Activated T-cell treated with anti-CD3 and anti-CD28 coated beads, Interleukin-2, amount 50 U/mL, for 24 hours (primary cell): ENCODE data around the gene MACROD2.

Source experiments
- DNase-seq: peaks from one replicate; pipeline ENCODE4 v3.0.0-alpha.2; 2020
- H3K27ac Mint-ChIP-seq: 2 replicates; pipeline ENCODE4 v1.8.0; 2020; ENCODE audit warnings: mild to moderate bottlenecking, mixed read lengths
- H3K27me3 Mint-ChIP-seq: 2 replicates; pipeline ENCODE4 v1.8.0; 2020; ENCODE audit warnings: mixed read lengths
- H3K36me3 Mint-ChIP-seq: 2 replicates; pipeline ENCODE4 v1.8.0; 2020; ENCODE audit warnings: low read depth, mixed read lengths
- H3K4me1 Mint-ChIP-seq: 2 replicates; pipeline ENCODE4 v1.8.0; 2020; ENCODE audit warnings: low read depth, mixed read lengths
- H3K4me3 Mint-ChIP-seq: 2 replicates; pipeline ENCODE4 v1.8.0; 2020; ENCODE audit warnings: mild to moderate bottlenecking, moderate library complexity, mixed read lengths
- H3K9me3 Mint-ChIP-seq: 2 replicates; pipeline ENCODE4 v1.8.0; 2020; ENCODE audit warnings: mixed read lengths

Gene MACROD2

DNA sequence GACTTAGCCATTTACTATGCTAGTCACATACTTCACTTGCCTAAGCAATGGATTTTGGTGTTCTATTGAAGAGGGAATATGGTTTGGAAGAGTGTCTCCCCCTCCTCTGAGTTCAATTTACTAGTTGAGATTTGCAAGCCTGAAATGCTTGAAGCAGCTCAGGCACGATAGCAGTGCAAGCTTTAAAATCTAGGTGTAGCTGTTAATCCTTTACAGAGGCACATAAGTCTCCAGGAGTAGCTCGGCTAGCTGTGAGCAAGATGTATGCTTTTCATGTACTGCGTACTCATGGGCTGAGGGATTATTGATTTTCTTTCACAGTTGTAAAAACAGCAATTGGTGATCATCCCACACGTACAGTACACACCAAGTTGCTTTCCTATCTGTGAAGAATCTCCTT, 341.4 kb downstream of the MACROD2 start:
- no peak for DNase-seq
- Mint-ChIP-seq H3K36me3 (no peaks in the 10 kb centered on the region), H3K27ac (no peak overlapping the region), H3K4me3 (no peak overlapping the region), H3K9me3 (peaks cover 7% of the 10 kb centered on the region), H3K27me3 (no peaks in the 10 kb centered on the region), H3K4me1 (no peaks in the 10 kb centered on the region)

DNA sequence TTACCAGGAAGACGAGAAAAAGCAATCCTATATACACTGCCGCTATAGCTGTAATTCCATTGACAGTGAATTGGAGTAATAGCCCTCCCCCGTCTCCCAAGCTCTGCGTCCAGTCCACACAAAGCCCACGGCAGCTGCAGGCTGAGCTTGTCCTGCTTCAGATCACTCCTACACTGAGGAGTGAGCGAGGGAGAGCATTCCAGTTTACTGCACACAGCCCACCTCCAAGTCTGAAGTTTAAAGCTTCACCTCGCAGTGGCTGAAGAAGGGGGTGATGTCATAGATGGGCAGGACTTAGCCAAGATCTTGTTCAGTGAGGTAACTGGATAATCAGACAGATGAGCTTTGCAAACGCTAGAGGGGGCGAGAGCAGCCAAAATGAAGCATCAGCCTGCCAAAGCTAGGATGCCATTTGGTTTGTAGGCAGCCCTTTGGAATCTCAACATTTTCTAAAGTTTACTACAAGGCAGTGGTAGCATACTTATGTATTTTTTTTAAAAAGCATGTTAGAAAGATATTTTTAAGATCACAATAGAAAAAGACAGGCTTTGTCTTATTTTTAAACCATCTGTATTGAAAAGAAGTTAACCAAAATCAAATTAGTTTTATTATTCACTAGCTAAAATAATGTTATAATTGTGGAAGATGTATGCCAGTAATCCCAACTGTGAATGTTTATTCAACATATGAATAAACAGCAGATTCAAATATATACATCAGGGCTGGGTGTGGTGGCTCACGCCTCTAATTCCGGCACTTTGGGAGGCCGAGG, 342.3 kb downstream of the MACROD2 start, which contains the start of gene FLRT3:
FLRT3 (minus strand) TSS at position 213 of the 772 bp plus-strand sequence. CDS start 10,106 bp downstream, outside the sequence.
- no peaks in the 10 kb centered on the region for H3K27me3 Mint-ChIP-seq
- peaks cover 7% of the 10 kb centered on the region for H3K9me3 Mint-ChIP-seq
- H3K27ac Mint-ChIP-seq: no peak within 1 kb of the TSS
- no peak within 1 kb of the TSS for H3K4me3 Mint-ChIP-seq
- no peaks in the 10 kb centered on the region for H3K4me1 Mint-ChIP-seq
- DNase-seq: no peak
- no peaks in the 10 kb centered on the region for H3K36me3 Mint-ChIP-seq

DNA sequence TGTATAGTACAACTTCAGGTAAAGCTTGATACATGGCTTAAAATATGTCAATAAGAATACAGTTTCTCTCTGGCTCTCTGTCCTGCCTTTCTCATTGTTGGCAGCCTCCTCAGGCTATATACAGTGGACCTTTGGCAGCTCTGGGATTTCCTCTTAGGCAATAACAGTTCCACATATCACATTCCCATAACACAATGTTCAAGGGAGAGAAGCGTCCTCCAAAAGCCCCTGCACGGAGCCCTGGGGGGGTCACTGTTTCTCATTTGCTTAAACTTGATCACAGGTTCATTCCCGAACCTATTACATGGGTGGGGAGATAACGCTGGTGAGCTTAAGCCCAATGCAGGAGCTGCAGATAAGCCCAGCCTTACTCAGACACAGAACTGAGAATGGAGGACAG, 346.5 kb downstream of the MACROD2 start:
- peaks cover 8% of the 10 kb centered on the region for H3K9me3 Mint-ChIP-seq
- H3K27me3 Mint-ChIP-seq: no peaks in the 10 kb centered on the region
- no peak for DNase-seq
- H3K27ac Mint-ChIP-seq: no peak overlapping the region
- no peaks in the 10 kb centered on the region for H3K36me3 Mint-ChIP-seq
- no peak overlapping the region for H3K4me3 Mint-ChIP-seq
- H3K4me1 Mint-ChIP-seq: no peaks in the 10 kb centered on the region

DNA sequence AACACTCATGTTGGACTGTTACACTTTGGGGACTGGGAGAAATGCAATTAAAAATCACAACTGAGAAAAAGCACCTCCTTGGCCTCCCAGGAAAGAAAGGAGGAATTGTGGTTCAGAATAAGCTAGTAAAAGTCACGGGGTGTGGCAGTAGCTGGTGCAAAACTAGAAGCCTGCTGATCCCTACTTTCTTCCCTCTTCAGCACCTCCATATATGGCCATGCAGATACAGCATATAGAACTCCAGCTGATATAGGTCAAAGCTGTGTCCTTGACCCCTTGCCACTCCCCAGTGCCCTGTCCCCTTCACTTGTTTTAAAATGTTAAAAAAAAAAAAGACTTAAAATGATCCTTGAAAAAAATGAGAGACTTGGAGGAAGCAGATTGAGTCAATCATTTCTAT, 347.6 kb downstream of the MACROD2 start:
- Mint-ChIP-seq H3K4me3 (no peak overlapping the region), H3K27me3 (no peaks in the 10 kb centered on the region), H3K4me1 (no peaks in the 10 kb centered on the region), H3K9me3 (peaks cover 9% of the 10 kb centered on the region), H3K27ac (no peak overlapping the region), H3K36me3 (no peaks in the 10 kb centered on the region)
- DNase-seq: no peak

DNA sequence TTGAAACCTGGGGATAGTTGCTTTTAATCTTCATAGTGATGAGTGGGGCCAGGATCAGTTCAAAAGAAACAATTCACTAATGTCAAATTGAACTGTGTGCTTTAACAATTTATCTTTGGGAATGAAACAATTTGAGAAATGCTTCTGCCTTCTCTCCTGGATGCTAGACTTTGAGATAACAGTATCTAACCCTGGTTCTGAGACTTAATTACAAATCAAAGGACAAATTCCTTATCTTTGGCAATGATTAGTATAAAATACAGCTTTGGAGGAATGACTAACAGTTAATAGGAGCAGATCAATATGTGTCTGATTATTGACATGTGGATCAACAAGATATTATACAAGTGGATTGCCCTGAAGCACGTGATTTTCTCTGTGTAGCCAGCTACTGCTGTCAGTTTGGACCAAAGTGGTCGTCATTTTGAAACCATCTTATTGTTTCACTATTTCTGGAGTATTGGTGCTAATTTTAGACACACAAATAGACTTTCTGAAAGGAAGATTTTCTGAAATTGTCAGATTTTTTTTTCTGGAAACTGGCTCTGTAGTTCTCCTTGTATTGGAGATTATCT, 348.3 kb downstream of the MACROD2 start:
- Mint-ChIP-seq H3K27ac (no peak overlapping the region), H3K27me3 (no peaks in the 10 kb centered on the region), H3K4me3 (no peak overlapping the region), H3K36me3 (no peaks in the 10 kb centered on the region), H3K9me3 (peaks cover 9% of the 10 kb centered on the region), H3K4me1 (no peaks in the 10 kb centered on the region)
- DNase-seq: no peak

DNA sequence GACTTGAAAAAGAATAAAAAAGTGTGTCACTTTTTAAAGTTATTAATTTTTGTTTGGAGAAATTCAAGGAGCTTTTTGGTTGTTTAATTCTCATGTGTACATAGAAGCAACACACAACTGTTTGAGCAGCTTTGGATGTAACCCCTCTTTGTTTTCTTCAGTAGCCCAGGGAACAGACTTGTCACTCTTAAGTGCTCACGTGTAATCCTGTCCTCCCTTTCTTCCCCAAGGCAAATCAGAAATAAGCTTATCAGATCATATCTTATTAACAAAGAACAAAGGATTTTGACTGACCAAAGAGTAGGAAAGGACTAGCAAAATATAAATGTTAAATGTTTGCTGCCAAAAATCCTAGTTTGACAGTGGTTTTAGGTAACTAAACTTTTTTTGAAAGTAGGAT, 349.4 kb downstream of the MACROD2 start:
- no peaks in the 10 kb centered on the region for H3K4me1 Mint-ChIP-seq
- peaks cover 9% of the 10 kb centered on the region for H3K9me3 Mint-ChIP-seq
- no peak for DNase-seq
- H3K27ac Mint-ChIP-seq: no peak overlapping the region
- H3K4me3 Mint-ChIP-seq: no peak overlapping the region
- H3K36me3 Mint-ChIP-seq: no peaks in the 10 kb centered on the region
- no peaks in the 10 kb centered on the region for H3K27me3 Mint-ChIP-seq

DNA sequence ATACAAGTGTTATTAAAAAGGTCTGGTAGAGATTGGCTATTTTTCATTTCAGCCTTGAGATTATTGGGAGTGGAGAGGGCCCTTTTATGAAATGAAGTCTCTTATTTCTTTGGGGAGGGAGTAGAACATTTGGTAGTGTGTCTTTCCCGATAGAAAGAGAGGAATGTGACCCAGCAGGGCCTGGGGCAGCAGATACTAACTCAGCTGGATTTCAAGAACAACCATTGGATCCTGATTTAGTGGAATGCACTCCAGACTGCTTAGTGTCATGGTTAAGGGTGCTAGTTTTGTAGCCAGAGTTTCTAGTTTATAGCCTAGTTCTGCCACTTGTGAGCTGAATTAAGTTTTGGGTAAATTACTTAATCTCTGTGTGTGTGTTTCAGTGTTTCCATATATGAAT, 360.5 kb downstream of the MACROD2 start:
- Mint-ChIP-seq H3K27me3 (no peaks in the 10 kb centered on the region), H3K4me3 (no peak overlapping the region), H3K4me1 (no peaks in the 10 kb centered on the region), H3K9me3 (peaks cover 8% of the 10 kb centered on the region), H3K27ac (no peak overlapping the region), H3K36me3 (no peaks in the 10 kb centered on the region)
- no peak for DNase-seq

DNA sequence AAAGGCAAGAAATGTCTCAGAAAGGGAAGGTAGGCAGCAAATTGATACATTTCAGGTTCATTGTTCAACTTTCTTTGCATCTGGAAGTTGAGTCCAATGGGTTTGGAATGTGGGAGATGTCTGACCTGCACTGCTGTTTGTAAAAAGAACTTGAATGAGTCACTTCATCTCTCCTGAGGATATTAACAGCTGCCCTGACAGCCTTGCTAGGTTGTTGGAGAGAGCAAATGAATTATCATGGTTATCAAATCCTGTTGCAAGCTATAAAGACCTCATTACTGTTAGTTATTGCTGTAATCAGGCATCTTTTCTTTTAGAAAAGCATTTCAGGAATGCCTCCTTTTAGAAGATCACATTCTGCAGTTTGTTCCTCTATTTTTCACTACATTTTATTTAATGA, 365.1 kb downstream of the MACROD2 start:
- no peaks in the 10 kb centered on the region for H3K4me1 Mint-ChIP-seq
- no peak for DNase-seq
- H3K9me3 Mint-ChIP-seq: peaks cover 18% of the 10 kb centered on the region
- H3K36me3 Mint-ChIP-seq: no peaks in the 10 kb centered on the region
- H3K4me3 Mint-ChIP-seq: no peak overlapping the region
- no peaks in the 10 kb centered on the region for H3K27me3 Mint-ChIP-seq
- H3K27ac Mint-ChIP-seq: no peak overlapping the region

DNA sequence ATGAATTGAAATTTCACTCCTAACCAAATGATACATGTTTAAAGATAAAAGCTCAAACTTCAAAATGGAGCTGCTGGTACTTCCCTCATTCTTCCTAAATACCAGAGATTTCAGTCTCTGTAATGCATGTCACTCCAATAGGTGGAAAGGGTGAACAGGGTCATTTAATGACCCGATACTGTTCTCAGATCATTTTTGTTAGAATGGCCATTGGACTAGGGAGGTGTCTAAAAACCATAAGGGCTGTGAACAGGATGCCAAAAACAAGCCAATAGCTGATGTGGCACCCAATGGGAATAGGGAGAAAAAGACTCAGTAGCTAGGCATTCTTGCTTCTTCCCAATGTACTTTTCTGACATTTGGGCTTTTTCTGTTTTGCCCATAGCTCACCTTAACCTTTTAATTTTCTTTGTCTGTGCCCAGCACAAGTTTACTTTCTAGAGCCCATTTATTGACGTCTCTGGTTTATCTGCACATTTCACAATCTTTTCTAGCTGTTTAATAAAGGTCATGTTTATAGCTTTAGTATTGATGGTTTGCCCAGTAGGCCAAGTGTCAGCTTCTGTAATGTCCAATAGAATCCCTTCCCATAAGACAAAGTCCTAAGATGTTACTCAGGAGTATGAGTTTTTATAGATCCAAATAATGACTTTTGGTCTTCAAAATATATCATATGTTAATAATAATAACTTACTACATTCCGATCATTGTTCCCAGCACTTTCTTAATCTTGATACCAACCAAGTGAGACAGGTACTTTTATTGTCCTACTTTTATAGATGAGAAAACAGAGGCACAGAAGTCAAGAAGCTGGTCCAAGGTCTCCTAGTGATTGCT, 366.4 kb downstream of the MACROD2 start:
- no peaks in the 10 kb centered on the region for H3K36me3 Mint-ChIP-seq
- no peaks in the 10 kb centered on the region for H3K4me1 Mint-ChIP-seq
- H3K27me3 Mint-ChIP-seq: no peaks in the 10 kb centered on the region
- peaks cover 22% of the 10 kb centered on the region for H3K9me3 Mint-ChIP-seq
- H3K4me3 Mint-ChIP-seq: no peak overlapping the region
- no peak for DNase-seq
- H3K27ac Mint-ChIP-seq: no peak overlapping the region

DNA sequence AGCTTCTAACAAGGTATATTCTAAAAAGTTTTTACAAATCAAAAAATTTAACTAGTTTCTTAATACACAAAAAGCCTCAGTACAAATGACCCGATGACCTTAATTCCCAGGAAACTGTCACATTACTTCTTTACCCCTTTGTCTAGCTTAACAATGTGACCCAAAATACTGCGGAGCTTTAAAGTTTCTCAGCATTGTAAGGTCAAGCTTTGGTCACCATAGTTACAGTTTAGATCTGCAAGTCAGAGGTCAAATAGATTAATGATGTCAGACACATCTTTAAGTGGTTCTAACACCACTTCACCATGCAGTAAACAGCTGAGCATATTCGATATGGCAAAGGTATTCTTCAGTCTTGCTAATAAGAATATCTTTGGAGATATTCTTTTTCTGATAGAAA, 378.9 kb downstream of the MACROD2 start:
- no peaks in the 10 kb centered on the region for H3K27me3 Mint-ChIP-seq
- H3K4me3 Mint-ChIP-seq: no peak overlapping the region
- H3K4me1 Mint-ChIP-seq: no peaks in the 10 kb centered on the region
- H3K27ac Mint-ChIP-seq: no peak overlapping the region
- H3K36me3 Mint-ChIP-seq: no peaks in the 10 kb centered on the region
- H3K9me3 Mint-ChIP-seq: peaks cover 11% of the 10 kb centered on the region
- DNase-seq: no peak

DNA sequence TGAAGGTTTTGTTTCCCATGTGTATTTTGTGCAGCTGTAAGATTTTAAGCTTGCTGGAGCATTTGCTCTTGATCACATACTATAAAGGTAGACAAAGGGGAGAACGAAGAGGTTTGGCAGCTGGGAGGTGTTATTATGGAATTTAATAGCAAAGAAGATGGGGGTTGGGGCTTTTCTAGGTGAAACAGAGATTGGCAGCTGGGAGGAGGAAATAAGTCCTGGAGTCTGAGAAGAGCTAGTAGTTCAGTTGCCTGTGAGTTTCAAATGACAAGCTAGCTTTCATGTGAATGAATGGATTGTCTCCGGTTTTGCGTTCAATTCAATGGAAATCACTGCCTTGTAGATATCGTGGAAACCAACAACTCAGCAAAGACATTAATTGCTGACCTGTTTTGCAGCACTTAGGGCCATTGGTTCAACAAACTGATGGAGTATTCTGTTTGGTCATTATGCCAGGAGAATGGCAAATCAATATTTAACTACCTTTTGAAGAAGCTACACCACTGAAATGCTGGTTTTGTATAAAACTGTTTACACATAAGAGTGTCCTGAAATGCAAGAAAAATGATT, 380.2 kb downstream of the MACROD2 start:
- H3K27me3 Mint-ChIP-seq: no peaks in the 10 kb centered on the region
- no peak overlapping the region for H3K27ac Mint-ChIP-seq
- DNase-seq: no peak
- no peak overlapping the region for H3K4me3 Mint-ChIP-seq
- no peaks in the 10 kb centered on the region for H3K36me3 Mint-ChIP-seq
- H3K9me3 Mint-ChIP-seq: peaks cover 16% of the 10 kb centered on the region
- H3K4me1 Mint-ChIP-seq: no peaks in the 10 kb centered on the region

DNA sequence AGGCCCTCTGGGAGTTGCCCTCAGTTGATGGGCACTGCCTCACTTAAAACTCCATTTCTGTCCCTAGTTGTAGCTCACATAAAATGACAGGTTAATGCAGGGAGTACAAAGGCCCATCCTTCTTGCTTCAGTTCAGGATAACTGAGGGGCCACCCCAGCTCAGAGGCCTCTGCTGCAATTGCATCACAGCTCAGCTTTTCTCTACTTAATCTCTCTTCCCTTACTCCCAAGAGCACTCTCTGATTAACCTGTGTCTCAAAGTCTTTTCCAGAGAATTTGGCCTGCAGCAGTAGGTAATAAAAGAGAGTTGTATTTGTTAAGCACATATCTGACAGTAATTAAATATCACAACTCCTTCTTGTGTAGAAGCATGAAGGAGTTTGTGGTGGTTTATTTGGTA, 383.0 kb downstream of the MACROD2 start:
- no peak for DNase-seq
- no peaks in the 10 kb centered on the region for H3K36me3 Mint-ChIP-seq
- no peak overlapping the region for H3K4me3 Mint-ChIP-seq
- H3K9me3 Mint-ChIP-seq: peaks cover 25% of the 10 kb centered on the region
- H3K27me3 Mint-ChIP-seq: no peaks in the 10 kb centered on the region
- H3K27ac Mint-ChIP-seq: no peak overlapping the region
- no peaks in the 10 kb centered on the region for H3K4me1 Mint-ChIP-seq

DNA sequence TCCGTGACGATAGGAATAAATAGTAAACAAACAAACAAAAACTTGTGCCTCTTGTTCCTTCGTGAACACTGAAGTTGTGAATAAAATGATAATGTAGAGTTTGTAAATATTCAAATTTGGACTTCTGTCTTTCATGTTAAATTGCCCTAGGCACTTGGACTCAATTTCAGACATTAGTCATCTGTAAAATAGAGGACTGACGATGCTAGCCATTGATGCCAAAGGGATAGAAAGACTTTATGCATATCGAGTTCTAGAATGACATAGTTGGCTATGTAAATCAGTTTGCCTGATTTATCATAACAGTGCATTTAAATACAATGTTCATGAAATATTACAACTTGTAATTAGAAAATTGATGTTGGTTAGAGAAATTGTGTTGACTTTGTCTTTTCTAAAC, 388.0 kb downstream of the MACROD2 start:
- Mint-ChIP-seq H3K9me3 (peaks cover 27% of the 10 kb centered on the region), H3K27me3 (no peaks in the 10 kb centered on the region), H3K27ac (no peak overlapping the region), H3K4me1 (no peaks in the 10 kb centered on the region), H3K4me3 (no peak overlapping the region), H3K36me3 (no peaks in the 10 kb centered on the region)
- DNase-seq: no peak

DNA sequence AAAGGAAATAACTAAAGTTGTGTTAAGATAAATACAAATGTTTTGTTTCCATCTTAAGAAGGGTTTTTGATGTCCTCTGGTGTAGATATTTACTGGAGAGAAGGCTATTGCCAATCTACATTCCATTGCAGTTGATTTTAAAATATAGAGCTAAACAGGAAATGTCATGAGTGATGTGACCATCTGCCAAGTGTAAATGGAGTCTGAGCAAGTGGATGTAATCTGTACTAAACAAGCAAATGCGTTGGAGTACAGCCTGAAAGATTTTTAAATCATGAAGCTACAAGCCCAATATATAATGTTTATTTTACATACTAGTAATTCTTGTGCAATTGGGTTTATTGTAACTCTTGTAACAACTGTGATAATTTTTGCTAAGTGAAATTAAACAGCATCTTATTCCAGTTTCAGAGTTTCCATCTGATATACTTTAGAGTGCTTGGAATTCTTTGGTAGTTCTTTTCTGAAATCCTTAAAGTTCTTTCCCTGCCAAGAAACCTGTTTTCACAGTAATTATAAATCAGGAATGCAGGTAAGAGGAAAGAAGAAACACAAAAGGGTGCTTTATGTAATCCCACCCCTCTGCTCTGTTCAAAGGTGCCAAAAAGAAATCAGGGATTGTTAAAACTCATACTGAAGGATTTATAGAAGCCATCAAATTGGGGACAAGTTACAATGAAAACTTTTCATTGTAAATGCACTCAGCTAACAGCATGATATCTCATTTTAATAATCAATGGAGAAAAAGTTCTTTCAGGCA, 389.3 kb downstream of the MACROD2 start:
- no peak for DNase-seq
- Mint-ChIP-seq H3K27me3 (no peaks in the 10 kb centered on the region), H3K27ac (no peak overlapping the region), H3K36me3 (no peaks in the 10 kb centered on the region), H3K9me3 (peaks cover 29% of the 10 kb centered on the region), H3K4me3 (no peak overlapping the region), H3K4me1 (no peaks in the 10 kb centered on the region)
